ENCODE results near the gene MUCL3.
"Not testable (repeated sequence)": the region's sequence is repeated elsewhere in the genome, so short reads cannot be mapped to it uniquely, and the experiment has no call there.

Gene MUCL3

DNA sequence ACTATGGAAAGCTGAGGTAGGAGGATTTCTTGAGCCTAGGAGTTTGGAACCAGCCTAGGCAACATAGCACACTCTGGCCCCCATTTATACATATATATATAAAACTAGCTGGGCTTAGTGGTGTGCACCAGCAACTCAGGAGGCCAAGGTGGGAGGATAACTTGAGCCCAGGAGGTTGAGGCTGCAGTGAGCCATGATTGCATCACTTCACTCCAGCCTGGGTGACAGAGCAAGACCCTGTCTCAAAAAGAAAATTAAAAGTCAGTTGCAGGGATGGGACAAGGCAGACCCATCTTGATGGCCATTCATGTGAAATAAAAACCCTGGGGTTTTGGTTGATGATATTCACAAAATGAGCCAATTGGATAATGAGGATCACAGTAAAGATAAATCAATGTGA is 39.3 kb upstream of the MUCL3 start:
- no peak for TF ChIP-seq CTCF (conservative IDR thresholded peaks at IDR 0.05; ENCODE audit: low read depth, low read length)
- Histone ChIP-seq H3K4me2 (no peak overlapping the region), H3K9ac (no peak overlapping the region)

GRCh38 chr6:30902196-30902595 is 38.6 kb upstream of the MUCL3 start:
- H3K4me2 ChIP-seq; H3K9ac ChIP-seq; H3K4me3 ChIP-seq (IDR thresholded peaks at IDR 0.05; ENCODE audit: insufficient read depth, low read depth, low read length); H3K36me3 ChIP-seq (ENCODE audit: insufficient read depth); H2AFZ ChIP-seq (ENCODE audit: low read depth); H3K27me3 ChIP-seq (ENCODE audit: insufficient read depth, low read depth); H3K79me2 ChIP-seq (ENCODE audit: insufficient read depth, low read depth); H3K27ac ChIP-seq; H4K20me1 ChIP-seq (ENCODE audit: insufficient read depth); H3K4me1 ChIP-seq (ENCODE audit: low read depth, poor library complexity, severe bottlenecking): not testable (repeated sequence)

More for the DNA sequence above, 39.3 kb upstream of the MUCL3 start:
- H3K36me3 ChIP-seq (ENCODE audit: insufficient read depth): no peaks in the 10 kb centered on the region
- no peak overlapping the region for H2AFZ ChIP-seq (ENCODE audit: low read depth)
- no peaks in the 10 kb centered on the region for H3K79me2 ChIP-seq (ENCODE audit: insufficient read depth, low read depth)
- no peaks in the 10 kb centered on the region for H3K27me3 ChIP-seq (ENCODE audit: insufficient read depth, low read depth)
- H3K27ac ChIP-seq: no peak overlapping the region
- no peaks in the 10 kb centered on the region for H3K4me1 ChIP-seq (ENCODE audit: low read depth, poor library complexity, severe bottlenecking)
- no peak overlapping the region for H3K4me3 ChIP-seq (IDR thresholded peaks at IDR 0.05; ENCODE audit: insufficient read depth, low read depth, low read length)
- H4K20me1 ChIP-seq (ENCODE audit: insufficient read depth): no peaks in the 10 kb centered on the region

GRCh38 chr6:30902709-30903108 is 38.1 kb upstream of the MUCL3 start:
- H3K9ac ChIP-seq: no peak overlapping the region
- no peak overlapping the region for H3K27ac ChIP-seq
- H3K36me3 ChIP-seq (ENCODE audit: insufficient read depth): no peaks in the 10 kb centered on the region
- no peak for TF ChIP-seq CTCF (conservative IDR thresholded peaks at IDR 0.05; ENCODE audit: low read depth, low read length)
- H3K4me3 ChIP-seq (IDR thresholded peaks at IDR 0.05; ENCODE audit: insufficient read depth, low read depth, low read length): no peak overlapping the region
- H3K27me3 ChIP-seq (ENCODE audit: insufficient read depth, low read depth): no peaks in the 10 kb centered on the region
- no peaks in the 10 kb centered on the region for H4K20me1 ChIP-seq (ENCODE audit: insufficient read depth)
- no peaks in the 10 kb centered on the region for H3K4me1 ChIP-seq (ENCODE audit: low read depth, poor library complexity, severe bottlenecking)
- H3K4me2 ChIP-seq: no peak overlapping the region
- no peaks in the 10 kb centered on the region for H3K79me2 ChIP-seq (ENCODE audit: insufficient read depth, low read depth)
- no peak overlapping the region for H2AFZ ChIP-seq (ENCODE audit: low read depth)

- H3K4me2 ChIP-seq: no peak overlapping the region
- H2AFZ ChIP-seq (ENCODE audit: low read depth): no peak overlapping the region
- no peak overlapping the region for H3K27ac ChIP-seq
- no peak overlapping the region for H3K9ac ChIP-seq
- no peaks in the 10 kb centered on the region for H4K20me1 ChIP-seq (ENCODE audit: insufficient read depth)
- H3K4me1 ChIP-seq (ENCODE audit: low read depth, poor library complexity, severe bottlenecking): no peaks in the 10 kb centered on the region
- TF ChIP-seq CTCF (conservative IDR thresholded peaks at IDR 0.05; ENCODE audit: low read depth, low read length): no peak
- no peaks in the 10 kb centered on the region for H3K27me3 ChIP-seq (ENCODE audit: insufficient read depth, low read depth)
- H3K79me2 ChIP-seq (ENCODE audit: insufficient read depth, low read depth): no peaks in the 10 kb centered on the region
- H3K36me3 ChIP-seq (ENCODE audit: insufficient read depth): no peaks in the 10 kb centered on the region
- no peak overlapping the region for H3K4me3 ChIP-seq (IDR thresholded peaks at IDR 0.05; ENCODE audit: insufficient read depth, low read depth, low read length)
These were observed 37.5 kb upstream of the MUCL3 start for GRCh38 chr6:30903236-30903635.

DNA sequence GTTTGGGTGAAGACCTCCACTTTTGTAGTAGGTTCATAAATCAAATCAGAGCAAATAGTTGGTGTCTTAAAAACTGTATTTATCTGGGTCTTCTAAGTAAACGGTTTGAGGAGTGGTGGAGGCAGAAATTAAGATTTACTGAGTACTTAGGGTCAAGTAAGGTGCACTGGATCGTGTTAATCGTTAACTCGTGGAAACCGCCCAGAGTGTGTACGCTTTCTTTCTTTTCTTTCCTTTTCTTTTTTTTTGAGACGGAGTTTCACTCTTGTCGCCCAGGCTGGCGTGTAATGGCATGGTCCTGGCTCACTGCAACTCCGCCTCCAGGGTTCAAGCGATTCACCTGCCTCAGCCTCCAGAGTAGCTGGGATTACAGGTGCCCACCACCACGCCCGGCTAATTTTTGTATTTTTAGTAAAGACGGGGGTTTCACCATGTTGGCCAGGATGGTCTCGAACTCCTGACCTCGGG is 33.4 kb upstream of the MUCL3 start:
- H3K9ac ChIP-seq; H3K27ac ChIP-seq; H3K4me3 ChIP-seq (IDR thresholded peaks at IDR 0.05; ENCODE audit: insufficient read depth, low read depth, low read length); H3K36me3 ChIP-seq (ENCODE audit: insufficient read depth); H3K4me1 ChIP-seq (ENCODE audit: low read depth, poor library complexity, severe bottlenecking); H4K20me1 ChIP-seq (ENCODE audit: insufficient read depth); H3K4me2 ChIP-seq; H3K79me2 ChIP-seq (ENCODE audit: insufficient read depth, low read depth); H3K27me3 ChIP-seq (ENCODE audit: insufficient read depth, low read depth): not testable (repeated sequence)
- peak overlapping the region; percentile 72 for H2AFZ ChIP-seq (ENCODE audit: low read depth)
